HCT116 (cell line): Measurements from ENCODE around the gene TARS2.

Experiments used
- EZH2phosphoT487 ChIP-seq: fragments of 200-600 bp; IDR thresholded peaks from 2 replicates; pipeline ENCODE4 v1.6.1; 2018; ENCODE audit warnings: antibody characterized with exemption, borderline replicate concordance
- JUND ChIP-seq: IDR thresholded peaks from 2 replicates; pipeline ENCODE4 v1.6.1; 2012
- MAX ChIP-seq: IDR thresholded peaks from 2 replicates; pipeline ENCODE4 v1.6.1; 2012
- POLR2A ChIP-seq: IDR thresholded peaks from 2 replicates; pipeline ENCODE4 v1.7.0; 2011; ENCODE audit warnings: borderline replicate concordance; ENCODE audit not compliant: insufficient read depth, insufficient read length; ENCODE audit errors: extremely low read depth
- POLR2AphosphoS5 ChIP-seq: IDR thresholded peaks from 2 replicates; pipeline ENCODE4 v1.6.1; 2011; ENCODE audit warnings: mild to moderate bottlenecking, low read depth, low read length, moderate library complexity
- RAD21 ChIP-seq: IDR thresholded peaks from 2 replicates; pipeline ENCODE4 v1.6.1; 2012; ENCODE audit warnings: low read depth, mild to moderate bottlenecking
- SP1 ChIP-seq: IDR thresholded peaks from 2 replicates; pipeline ENCODE4 v1.6.1; 2012; ENCODE audit warnings: low read depth
- ZFX ChIP-seq: fragments of 450-650 bp; IDR thresholded peaks from 2 replicates; pipeline ENCODE4 v1.6.1; 2017
- TF ChIP-seq, protein P1 (sequence below), 3 experiments: fragments of 200-600 bp in 1 of 3; sonication (generic) in 1 of 3; IDR thresholded peaks in 2 of 3; conservative IDR thresholded peaks in 1 of 3; 2 replicates each; pipeline ENCODE4 v1.5.1; 2012 to 2017; ENCODE audit warnings: low read depth in 2 of 3, low read length in 2 of 3, antibody characterized with exemption in 1 of 3, borderline replicate concordance in 1 of 3, control low read depth in 1 of 3, mild to moderate bottlenecking in 1 of 3, mixed read lengths in 1 of 3, mixed run types in 1 of 3, moderate library complexity in 1 of 3; ENCODE audit not compliant: insufficient read depth in 1 of 3
- TF ChIP-seq, protein P2 (sequence below): IDR thresholded peaks from 2 replicates; pipeline ENCODE4 v1.6.1; 2011; ENCODE audit warnings: mild to moderate bottlenecking, low read length, moderate library complexity; ENCODE audit not compliant: insufficient replicate concordance; ENCODE audit errors: extremely low read depth

- no peak for TF ChIP-seq SP1
- no peak for TF ChIP-seq POLR2A
- TF ChIP-seq RAD21 = no peak
- TF ChIP-seq, protein P1, sequence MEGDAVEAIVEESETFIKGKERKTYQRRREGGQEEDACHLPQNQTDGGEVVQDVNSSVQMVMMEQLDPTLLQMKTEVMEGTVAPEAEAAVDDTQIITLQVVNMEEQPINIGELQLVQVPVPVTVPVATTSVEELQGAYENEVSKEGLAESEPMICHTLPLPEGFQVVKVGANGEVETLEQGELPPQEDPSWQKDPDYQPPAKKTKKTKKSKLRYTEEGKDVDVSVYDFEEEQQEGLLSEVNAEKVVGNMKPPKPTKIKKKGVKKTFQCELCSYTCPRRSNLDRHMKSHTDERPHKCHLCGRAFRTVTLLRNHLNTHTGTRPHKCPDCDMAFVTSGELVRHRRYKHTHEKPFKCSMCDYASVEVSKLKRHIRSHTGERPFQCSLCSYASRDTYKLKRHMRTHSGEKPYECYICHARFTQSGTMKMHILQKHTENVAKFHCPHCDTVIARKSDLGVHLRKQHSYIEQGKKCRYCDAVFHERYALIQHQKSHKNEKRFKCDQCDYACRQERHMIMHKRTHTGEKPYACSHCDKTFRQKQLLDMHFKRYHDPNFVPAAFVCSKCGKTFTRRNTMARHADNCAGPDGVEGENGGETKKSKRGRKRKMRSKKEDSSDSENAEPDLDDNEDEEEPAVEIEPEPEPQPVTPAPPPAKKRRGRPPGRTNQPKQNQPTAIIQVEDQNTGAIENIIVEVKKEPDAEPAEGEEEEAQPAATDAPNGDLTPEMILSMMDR (IDR thresholded peaks at IDR 0.05 in 2 of 3, conservative IDR thresholded peaks at IDR 0.05 in 1 of 3; ENCODE audit: borderline replicate concordance in 1 of 3, insufficient read depth in 1 of 3, low read depth in 2 of 3, low read length in 2 of 3) = no peak
- no peak for TF ChIP-seq POLR2AphosphoS5
- TF ChIP-seq ZFX = no peak
- TF ChIP-seq, protein P2, sequence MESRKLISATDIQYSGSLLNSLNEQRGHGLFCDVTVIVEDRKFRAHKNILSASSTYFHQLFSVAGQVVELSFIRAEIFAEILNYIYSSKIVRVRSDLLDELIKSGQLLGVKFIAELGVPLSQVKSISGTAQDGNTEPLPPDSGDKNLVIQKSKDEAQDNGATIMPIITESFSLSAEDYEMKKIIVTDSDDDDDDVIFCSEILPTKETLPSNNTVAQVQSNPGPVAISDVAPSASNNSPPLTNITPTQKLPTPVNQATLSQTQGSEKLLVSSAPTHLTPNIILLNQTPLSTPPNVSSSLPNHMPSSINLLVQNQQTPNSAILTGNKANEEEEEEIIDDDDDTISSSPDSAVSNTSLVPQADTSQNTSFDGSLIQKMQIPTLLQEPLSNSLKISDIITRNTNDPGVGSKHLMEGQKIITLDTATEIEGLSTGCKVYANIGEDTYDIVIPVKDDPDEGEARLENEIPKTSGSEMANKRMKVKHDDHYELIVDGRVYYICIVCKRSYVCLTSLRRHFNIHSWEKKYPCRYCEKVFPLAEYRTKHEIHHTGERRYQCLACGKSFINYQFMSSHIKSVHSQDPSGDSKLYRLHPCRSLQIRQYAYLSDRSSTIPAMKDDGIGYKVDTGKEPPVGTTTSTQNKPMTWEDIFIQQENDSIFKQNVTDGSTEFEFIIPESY = no peak
- no peak for TF ChIP-seq MAX
- no peak for TF ChIP-seq EZH2phosphoT487
- no peak for TF ChIP-seq JUND
Measured at GRCh38 chr1:150543500-150544143, 56.4 kb downstream of the TARS2 start.
